Transverse colon (tissue), 4 donors: ENCODE results near the gene PCDH10. TPM values are rescaled to one million over a fixed set of nuclear protein-coding genes. Genes with fewer than 3 reads are reported as not detected.

ENCODE experiments used
- DNase-seq: peaks from one replicate; pipeline ENCODE4 v3.0.0-alpha.2; 2019
- H3K27ac ChIP-seq, 4 donors: fragments of 200-600 bp; sonication (generic); 2 replicates each; pipeline ENCODE4 v1.5.1; 2016 to 2018; ENCODE audit warnings: inconsistent platforms in 4 of 4
- H3K27me3 ChIP-seq: fragments of 200-600 bp; sonication (generic); 2 replicates; pipeline ENCODE4 v1.5.1; 2017; ENCODE audit warnings: inconsistent platforms
- H3K36me3 ChIP-seq, 4 donors: fragments of 200-600 bp; sonication (generic); 2 replicates each; pipeline ENCODE4 v1.5.1; 2017 to 2019; ENCODE audit warnings: inconsistent platforms in 4 of 4
- H3K4me1 ChIP-seq, 4 donors: fragments of 200-600 bp; sonication (generic); 2 replicates each; pipeline ENCODE4 v1.5.1; 2017 to 2020; ENCODE audit warnings: inconsistent platforms in 4 of 4
- H3K4me3 ChIP-seq, 4 donors: fragments of 200-600 bp; sonication (generic); 1 replicate in 1 of 4; 2 replicates in 3 of 4; pipeline versions ENCODE4 v1.5.1 to v1.6.1; 2017 to 2019; ENCODE audit warnings: inconsistent platforms in 4 of 4
- H3K9me3 ChIP-seq, 2 donors: fragments of 200-600 bp; sonication (generic); 2 replicates each; pipeline ENCODE4 v1.5.1; 2017 to 2019; ENCODE audit warnings: inconsistent platforms in 2 of 2
- CTCF ChIP-seq, 5 experiments: fragments of 200-600 bp in 3 of 5; fragments of 450-650 bp in 2 of 5; sonication (generic) in 3 of 5; IDR thresholded peaks; 1 replicate in 2 of 5; 2 replicates in 3 of 5; pipeline ENCODE4 v1.5.1; 2016 to 2017; ENCODE audit warnings: antibody characterized with exemption in 5 of 5, inconsistent platforms in 3 of 5, mild to moderate bottlenecking in 2 of 5, moderate library complexity in 1 of 5
- EP300 ChIP-seq: sonication (generic); formaldehyde crosslinking; IDR thresholded peaks from one replicate; pipeline ENCODE4 v1.6.1; 2017; ENCODE audit warnings: antibody characterized with exemption, low read depth
- POLR2A ChIP-seq: fragments of 450-650 bp; IDR thresholded peaks from one replicate; pipeline ENCODE4 v1.6.1; 2016; ENCODE audit warnings: antibody characterized with exemption, mild to moderate bottlenecking, moderate library complexity
- POLR2AphosphoS5 ChIP-seq, 3 donors: sonication (generic); formaldehyde crosslinking; IDR thresholded peaks; one replicate each; pipeline ENCODE4 v1.6.1; 2016; ENCODE audit warnings: antibody characterized with exemption in 3 of 3
- WGBS, 2 donors: methylation state at CpG; one replicate each; pipeline ENCODE4 v1.1.5; 2018; ENCODE audit warnings: low coverage in 1 of 2; 5-methylcytosine and 5-hydroxymethylcytosine counted together
- in situ Hi-C, 4 donors: fragments of 200-750 bp; cut with MboI; loops; one replicate each; pipeline versions ENCODE4 v1.15.0 to v1.15.1; 2017; ENCODE audit warnings: low sequenced_read_pairs in 3 of 4, low pct_ligation_motif_present in 1 of 4, low pct_unique_long_range_greater_than_20kb in 1 of 4
- intact Hi-C: fragments of 100-400 bp; cut with DNase I; formaldehyde crosslinking; loops from one replicate; pipeline ENCODE4 v1.15.1; 2023; ENCODE audit warnings: low total_unique reads
- total RNA-seq, 4 donors: library from RNA; depleted of rRNA; stranded (reverse); fragments of >200 nt; gene quantifications; one replicate each; pipeline ENCODE4 v1.1.0, GENCODE V29; 2016

The PCDH10 gene
- total RNA-seq, 4 donors from 2014 or later: 0.27 to 0.60 (median 0.43) TPM

- Histone ChIP-seq H3K36me3 (no peaks in the 10 kb centered on the region), H3K27ac (no peak overlapping the region), H3K9me3 (no peaks in the 10 kb centered on the region), H3K27me3 (peaks cover 53% of the 10 kb centered on the region), H3K4me1 (peaks cover 0 to 27% (median 9%) of the 10 kb centered on the region in 4 donors), H3K4me3 (no peak overlapping the region)
- intact Hi-C loops: no loop called here
- TF ChIP-seq POLR2AphosphoS5 (IDR thresholded peaks at IDR 0.05): no peak
- TF ChIP-seq POLR2A: no peak
- no peak for TF ChIP-seq EP300
- TF ChIP-seq CTCF (IDR thresholded peaks at IDR 0.05): peak in 3 of 5 experiments; percentile 13 to 26 (median 22)
- in situ Hi-C loops: no loop called here
- 18 to 25% methylated on average over 4 of the region's 4 CpGs for whole genome bisulfite sequencing, 2 donors
- DNase-seq: no peak
Observed at GRCh38 chr4:133154725-133155124, 5.6 kb downstream of the PCDH10 start.

- Histone ChIP-seq H3K36me3 (no peaks in the 10 kb centered on the region), H3K9me3 (no peaks in the 10 kb centered on the region), H3K27me3 (peaks cover 40% of the 10 kb centered on the region), H3K4me3 (no peak overlapping the region), H3K27ac (no peak overlapping the region), H3K4me1 (peaks cover 0 to 13% (median 5%) of the 10 kb centered on the region in 4 donors)
- no peak for DNase-seq
- no peak for TF ChIP-seq EP300
- no peak for TF ChIP-seq CTCF (IDR thresholded peaks at IDR 0.05)
- no peak for TF ChIP-seq POLR2A
- TF ChIP-seq POLR2AphosphoS5 (IDR thresholded peaks at IDR 0.05): no peak
- 70 to 73% methylated on average over 3 to 5 of the region's 5 CpGs for WGBS, 2 donors
- in situ Hi-C loops (no loop called here), intact Hi-C loops (no loop called here)
Observed at GRCh38 chr4:133156096-133156495, 7.0 kb downstream of the PCDH10 start.

- no peaks in the 10 kb centered on the region for H3K9me3 ChIP-seq
- no peaks in the 10 kb centered on the region for H3K36me3 ChIP-seq
- in situ Hi-C loops: no loop called here
- H3K4me1 ChIP-seq: peaks cover 0 to 8% (median 3%) of the 10 kb centered on the region in 4 donors
- H3K4me3 ChIP-seq: no peak overlapping the region
- no peak for TF ChIP-seq EP300
- no peak for TF ChIP-seq CTCF (IDR thresholded peaks at IDR 0.05)
- TF ChIP-seq POLR2A: no peak
- no peak for TF ChIP-seq POLR2AphosphoS5 (IDR thresholded peaks at IDR 0.05)
- intact Hi-C loops: no loop called here
- 79 to 88% methylated on average over 2 of the region's 2 CpGs for WGBS, 2 donors
- peaks cover 35% of the 10 kb centered on the region for H3K27me3 ChIP-seq
- DNase-seq: no peak
- H3K27ac ChIP-seq: no peak overlapping the region
Observed at GRCh38 chr4:133156556-133156955, 7.5 kb downstream of the PCDH10 start.

GRCh38 chr4:133157460-133158160 is 8.5 kb downstream of the PCDH10 start:
- Histone ChIP-seq H3K4me1 (no peaks in the 10 kb centered on the region), H3K27ac (no peak overlapping the region), H3K36me3 (no peaks in the 10 kb centered on the region), H3K4me3 (no peak overlapping the region), H3K9me3 (no peaks in the 10 kb centered on the region), H3K27me3 (peaks cover 24% of the 10 kb centered on the region)
- 34 to 40% methylated on average over 5 of the region's 5 CpGs for WGBS, 2 donors
- DNase-seq: no peak
- TF ChIP-seq CTCF (IDR thresholded peaks at IDR 0.05): no peak
- TF ChIP-seq EP300: no peak
- no peak for TF ChIP-seq POLR2A
- TF ChIP-seq POLR2AphosphoS5 (IDR thresholded peaks at IDR 0.05): no peak
- intact Hi-C loops (no loop called here), in situ Hi-C loops (no loop called here)
